Ammon's horn (tissue), 1 donor: Measurements from ENCODE around the gene EFNA4.

ENCODE experiments used
- DNase-seq: peaks from one replicate; pipeline ENCODE4 v3.0.0-alpha.2; 2016; ENCODE audit warnings: low spot score

The EFNA4 gene

GRCh38 chr1:155033524-155033923, 30.0 kb upstream of the EFNA4 start, which contains the start of the genes DCST1 and DCST2:
DCST1 (plus strand) TSS chr1:155033824; CDS start chr1:155034037, 213 bp downstream.
DCST2 (minus strand) TSS chr1:155033781; CDS start chr1:155033701, 80 bp downstream.
- no peak for DNase-seq

DNA sequence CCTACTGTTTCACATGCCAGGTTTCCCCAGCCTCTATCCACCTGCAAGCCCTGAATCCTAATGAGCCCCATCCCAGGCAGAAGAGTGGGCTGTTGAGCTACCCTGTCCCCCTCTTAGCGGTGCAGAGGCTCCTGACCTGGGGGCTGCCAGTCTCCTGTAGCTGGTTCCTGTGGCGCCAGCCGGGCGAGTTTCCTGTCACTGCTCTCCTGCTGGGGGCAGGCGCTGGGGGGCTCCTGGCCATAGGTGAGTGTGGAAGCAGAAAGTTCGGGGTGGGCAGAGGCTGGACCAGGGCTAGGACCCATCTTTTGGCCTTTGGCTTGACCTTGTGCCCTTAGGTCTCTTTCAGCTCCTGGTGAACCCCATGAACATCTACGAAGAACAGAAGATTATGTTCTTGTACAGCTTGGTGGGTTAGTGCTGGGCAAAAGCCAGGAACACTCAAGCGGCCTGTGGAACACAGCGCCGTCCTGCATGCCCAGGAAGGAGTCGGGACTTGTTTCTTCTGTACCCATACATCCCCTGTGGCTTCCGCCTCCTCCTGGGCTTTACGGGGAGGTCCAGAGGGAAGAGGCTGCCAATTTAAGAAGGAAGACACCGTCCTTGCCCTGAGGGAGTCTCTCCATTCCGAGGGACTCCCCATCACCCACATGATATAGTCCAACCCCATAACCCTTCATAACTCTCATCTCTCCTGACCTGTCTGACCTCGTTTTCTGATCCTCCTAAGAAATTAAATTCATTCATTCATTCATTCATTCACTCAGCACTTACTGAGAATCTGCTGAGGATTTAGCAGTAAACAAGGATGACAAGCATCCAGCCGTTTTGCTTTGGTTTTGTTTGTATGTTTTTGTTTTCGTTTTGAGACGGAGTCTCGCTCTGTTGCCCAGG, 29.0 kb upstream of the EFNA4 start:
- DNase-seq, result no peak

DNA sequence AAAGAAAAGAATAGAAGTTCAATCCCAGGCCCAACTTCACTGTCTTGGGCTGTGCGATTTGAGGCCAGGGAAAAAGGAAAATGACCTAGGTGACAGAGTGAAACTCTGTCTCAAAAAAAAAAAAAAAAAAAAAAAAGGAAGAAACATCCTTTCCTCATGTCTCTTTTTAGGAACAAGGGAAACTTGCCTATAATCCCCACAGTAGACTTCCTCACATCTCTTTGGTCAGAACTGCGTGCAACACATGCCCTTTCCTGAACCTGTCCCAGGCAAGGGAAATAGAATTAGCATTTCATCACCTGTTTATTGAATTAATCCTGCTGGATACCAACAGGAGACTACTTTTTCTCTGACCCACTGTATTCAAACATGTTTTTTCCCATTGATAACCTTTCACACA, 27.6 kb upstream of the EFNA4 start:
- DNase-seq, result no peak

DNA sequence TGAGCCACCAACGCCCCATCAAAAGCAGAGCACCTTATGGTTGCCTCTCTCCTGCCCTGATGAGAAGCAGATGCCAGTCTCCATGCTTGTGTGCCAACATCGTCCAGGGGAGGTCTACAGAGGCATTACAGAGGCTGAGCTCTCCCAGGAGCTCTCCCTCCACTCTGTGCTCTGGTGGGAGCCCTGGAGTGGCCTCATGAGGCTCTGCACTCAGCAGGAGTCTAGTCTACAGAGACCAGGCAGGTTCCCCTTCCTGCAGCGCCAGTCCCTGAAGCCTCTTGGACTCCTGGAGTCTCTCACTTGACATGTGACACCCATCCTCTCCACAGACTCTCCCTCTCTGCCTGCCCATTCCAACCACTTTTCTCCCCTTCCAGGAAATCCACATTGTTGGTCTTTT, 26.5 kb upstream of the EFNA4 start:
- DNase-seq, result no peak

DNA sequence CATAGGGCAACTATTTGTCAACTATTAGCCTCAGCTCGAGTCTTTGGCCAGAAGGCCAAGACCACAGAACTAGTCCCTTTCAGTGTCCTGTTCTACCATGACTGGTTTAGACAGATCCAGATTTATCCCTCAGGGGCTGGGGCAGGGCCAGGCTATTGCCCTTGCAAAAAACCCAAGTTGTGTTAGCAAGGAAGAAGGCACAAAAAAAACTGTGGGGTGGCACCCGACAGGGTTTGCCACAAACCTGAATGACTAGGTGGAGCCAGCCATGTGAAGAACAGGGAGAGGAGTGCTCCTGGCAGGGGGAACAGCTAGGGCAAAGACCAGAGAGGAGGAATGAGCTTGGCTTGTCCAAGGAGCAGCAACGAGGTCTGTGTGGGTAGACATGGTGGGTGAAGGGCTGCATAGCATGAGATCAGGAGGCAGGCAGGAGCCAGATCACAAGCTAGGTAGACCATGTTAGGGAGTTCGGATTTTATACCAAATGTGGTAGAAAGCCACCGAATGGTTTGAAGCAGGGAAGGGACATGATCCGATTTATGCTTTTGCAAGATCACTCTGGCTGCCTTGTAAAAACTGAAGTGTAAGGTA, 25.6 kb upstream of the EFNA4 start:
- DNase-seq, result no peak

DNA sequence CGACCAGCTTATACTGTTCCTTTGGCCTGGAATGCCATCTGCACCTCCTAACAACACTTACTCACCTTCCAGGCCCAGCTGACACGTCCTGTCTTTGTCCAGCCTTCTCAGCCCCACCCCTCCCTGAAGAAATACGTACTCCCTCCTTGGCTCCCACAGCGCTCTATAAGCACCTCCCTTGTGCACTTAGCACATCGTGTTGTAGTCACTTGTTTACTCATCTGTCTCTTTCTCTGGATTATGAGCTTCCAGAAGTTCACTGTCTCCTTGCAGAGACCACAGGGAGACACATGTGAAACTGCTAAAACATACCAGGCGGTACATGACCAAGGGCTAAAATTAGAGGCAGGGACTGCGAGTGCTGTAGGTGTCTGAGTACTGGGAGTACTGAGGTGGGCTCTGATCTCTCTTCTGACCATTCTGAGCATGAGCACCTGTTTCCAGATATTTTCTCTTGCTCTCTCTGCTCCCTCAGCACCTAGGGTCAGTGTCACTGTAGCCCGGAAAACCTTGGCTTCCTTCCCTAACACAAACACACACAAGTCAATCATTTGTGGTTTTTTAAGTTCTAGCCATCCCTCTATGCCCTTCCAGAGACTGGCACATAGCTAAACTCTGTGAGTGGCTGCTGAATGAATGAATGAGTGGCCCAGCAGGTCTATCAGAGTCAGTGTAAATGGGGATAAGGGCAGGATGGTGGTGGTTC, 24.8 kb upstream of the EFNA4 start:
- DNase-seq, result no peak

DNA sequence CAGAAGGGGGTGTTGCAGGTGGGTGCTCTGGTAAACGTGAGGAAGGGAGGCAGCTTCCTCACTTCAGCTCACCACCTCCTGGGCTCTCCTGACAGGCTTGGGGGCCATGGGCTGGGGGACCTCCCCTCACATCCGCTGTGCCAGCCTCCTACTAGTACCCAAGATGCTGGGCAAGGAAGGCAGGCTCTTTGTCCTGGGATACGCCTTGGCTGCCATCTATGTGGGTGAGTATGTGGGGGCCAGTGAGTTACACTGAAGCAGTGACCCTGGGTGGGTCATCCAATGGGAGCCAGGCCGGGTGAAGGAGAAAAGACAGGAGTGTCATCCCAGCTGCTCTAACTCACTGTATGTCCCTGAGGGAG, 24.3 kb upstream of the EFNA4 start:
- DNase-seq, result no peak

DNA sequence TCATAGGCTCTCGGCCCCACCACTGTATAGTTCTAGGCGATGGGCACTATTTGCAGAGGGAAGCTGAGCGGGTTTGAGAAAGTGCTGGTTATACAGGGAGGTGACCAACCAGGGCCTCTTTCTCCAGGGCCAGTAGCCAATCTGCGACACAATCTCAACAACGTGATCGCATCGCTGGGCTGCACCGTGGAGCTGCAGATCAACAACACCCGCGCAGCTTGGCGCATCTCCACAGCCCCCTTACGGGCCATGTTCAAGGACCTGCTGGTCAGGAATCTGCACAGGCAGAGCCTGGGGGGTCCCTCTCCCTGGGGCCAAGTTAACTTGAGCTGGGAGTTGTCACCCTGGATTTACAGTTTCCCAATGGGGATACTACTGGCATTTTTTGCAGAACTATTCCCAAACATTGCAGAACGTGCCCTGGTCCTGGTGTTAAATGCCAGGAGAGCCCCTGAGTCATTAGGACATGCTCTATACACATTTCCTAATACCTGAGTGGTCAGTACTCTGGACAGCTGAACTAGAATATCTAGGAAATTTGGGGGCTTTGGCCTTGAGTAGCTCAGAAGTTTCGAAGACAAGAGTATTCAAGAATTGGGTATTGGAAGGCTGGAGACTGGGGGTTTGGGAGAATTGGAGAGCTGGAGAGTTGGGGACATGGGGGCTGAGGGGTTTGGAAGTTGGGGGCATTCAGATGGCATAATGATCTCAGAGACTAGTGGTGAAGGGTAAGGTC, 23.0 kb upstream of the EFNA4 start:
- DNase-seq, result no peak

DNA sequence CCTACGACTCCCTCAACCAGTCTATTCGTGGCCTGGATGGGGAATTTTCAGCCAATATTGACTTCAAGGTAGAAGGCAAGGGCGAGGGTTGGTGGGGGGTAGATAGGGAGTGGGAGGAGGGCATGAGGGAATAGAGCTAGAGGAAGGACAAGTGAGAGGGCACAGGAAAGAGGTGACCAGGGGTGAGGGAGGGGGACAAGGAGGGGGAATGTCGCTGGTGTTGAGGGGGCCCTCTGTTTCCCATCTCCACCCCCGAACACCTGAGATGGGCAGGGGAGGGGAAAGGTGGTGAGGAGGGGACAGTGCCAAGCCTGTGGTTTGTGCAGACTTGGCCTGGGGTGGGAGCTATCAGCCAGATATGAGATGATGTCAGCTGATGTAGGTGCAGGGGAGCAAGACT, 20.8 kb upstream of the EFNA4 start:
- no peak for DNase-seq

DNA sequence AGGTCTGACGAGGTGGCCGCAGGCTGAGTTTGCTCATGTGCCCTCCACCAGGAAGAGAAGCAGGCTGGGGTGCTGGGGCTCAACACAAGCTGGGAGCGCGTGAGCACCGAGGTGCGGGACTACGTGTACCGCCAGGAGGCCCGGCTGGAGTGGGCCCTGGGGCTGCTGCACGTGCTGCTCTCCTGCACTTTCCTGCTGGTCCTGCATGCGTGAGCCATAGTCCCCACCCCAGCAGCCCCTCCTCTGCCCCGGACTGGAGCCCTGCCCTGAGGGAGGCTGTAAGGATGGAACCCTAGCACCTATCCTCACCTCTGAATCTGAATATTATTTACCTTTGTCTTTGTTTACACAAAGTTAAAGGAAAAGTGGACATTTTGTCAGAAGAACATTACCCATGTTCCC, 20.2 kb upstream of the EFNA4 start:
- no peak for DNase-seq

DNA sequence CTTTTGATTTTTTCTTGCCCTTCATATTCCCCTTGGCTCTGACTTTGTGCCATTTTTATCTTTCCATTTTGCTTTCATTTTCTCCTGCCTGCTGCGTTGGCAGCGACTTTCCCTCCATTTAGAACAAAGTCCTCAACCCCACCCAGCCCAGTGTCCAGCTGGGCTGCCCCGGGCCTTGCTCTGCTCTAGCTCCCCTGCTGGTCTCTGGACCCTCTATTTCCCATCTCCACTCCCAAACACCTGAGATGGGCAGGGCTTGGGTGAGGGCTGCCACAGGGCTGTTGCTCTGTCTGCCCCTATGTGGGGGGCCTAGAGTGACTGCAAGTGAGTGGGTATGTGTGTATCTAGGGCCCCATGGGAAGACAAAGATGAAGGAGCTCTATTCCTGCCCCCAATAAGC, 19.7 kb upstream of the EFNA4 start:
- DNase-seq, result no peak

GRCh38 chr1:155044365-155044764, 19.2 kb upstream of the EFNA4 start:
- no peak for DNase-seq

- peak; percentile 90 for DNase-seq
These were observed 18.5 kb upstream of the EFNA4 start for GRCh38 chr1:155044812-155045657.

GRCh38 chr1:155048449-155049334, 14.8 kb upstream of the EFNA4 start:
- DNase-seq, result no peak

- no peak for DNase-seq
These were observed 13.6 kb upstream of the EFNA4 start for GRCh38 chr1:155049651-155050559.

DNA sequence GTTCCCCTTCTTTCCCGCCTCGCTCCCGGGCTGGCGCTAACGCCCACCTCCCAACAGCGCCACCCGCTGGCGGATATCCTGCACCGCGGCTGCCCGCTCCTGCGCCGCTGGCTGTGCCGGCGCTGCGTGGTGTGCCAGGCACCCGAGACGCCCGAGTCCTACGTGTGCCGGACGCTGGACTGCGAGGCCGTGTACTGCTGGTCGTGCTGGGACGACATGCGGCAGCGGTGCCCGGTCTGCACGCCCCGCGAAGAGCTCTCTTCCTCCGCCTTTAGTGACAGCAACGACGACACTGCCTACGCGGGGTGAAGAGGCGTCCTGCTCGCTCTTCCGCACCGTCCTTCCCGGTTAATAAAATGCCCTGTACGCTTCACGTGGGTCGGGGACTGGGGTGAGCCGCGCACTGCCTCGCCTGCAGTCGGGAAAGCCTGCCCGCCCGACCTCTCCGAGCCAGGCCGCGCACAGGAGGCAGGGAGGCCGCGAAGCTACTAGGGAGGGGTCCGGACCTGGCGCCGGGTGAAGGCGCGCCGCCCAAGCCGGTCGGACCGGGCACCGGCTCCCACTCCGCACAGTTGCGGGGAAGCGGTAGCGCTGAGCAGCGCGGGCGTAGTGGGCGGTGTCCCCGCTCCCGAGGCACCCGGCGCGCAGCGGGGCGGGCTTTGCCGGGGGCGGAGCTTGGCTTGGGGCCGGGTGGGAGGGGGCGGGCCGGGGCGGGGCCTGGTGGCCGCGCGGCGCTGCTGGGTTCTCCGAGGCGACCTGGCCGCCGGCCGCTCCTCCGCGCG, 12.8 kb upstream of the EFNA4 start, which contains the start of gene ADAM15:
Gene ADAM15, plus strand, starts transcription at position 757 of the 782 bp plus-strand sequence. CDS start 71 bp downstream, outside the sequence.
- peak; percentile 82 for DNase-seq

DNA sequence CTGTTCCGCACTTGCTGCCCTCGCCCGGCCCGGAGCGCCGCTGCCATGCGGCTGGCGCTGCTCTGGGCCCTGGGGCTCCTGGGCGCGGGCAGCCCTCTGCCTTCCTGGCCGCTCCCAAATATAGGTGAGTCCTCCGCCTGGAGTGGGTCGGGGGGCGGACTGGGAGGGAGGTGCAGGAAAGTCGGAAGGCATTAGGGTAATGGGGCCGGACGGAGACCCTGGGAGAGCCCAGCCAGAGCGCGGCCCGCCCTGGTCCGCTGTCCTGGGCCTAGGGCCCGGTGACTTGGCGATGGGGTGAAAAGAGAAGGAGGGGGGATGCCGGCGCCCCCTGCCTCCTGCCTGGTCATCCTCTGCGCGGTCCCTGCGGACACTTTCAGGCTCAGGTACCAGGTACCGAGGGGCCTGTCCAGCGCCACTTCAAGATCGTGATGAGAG, 12.2 kb upstream of the EFNA4 start:
- DNase-seq, result no peak

DNA sequence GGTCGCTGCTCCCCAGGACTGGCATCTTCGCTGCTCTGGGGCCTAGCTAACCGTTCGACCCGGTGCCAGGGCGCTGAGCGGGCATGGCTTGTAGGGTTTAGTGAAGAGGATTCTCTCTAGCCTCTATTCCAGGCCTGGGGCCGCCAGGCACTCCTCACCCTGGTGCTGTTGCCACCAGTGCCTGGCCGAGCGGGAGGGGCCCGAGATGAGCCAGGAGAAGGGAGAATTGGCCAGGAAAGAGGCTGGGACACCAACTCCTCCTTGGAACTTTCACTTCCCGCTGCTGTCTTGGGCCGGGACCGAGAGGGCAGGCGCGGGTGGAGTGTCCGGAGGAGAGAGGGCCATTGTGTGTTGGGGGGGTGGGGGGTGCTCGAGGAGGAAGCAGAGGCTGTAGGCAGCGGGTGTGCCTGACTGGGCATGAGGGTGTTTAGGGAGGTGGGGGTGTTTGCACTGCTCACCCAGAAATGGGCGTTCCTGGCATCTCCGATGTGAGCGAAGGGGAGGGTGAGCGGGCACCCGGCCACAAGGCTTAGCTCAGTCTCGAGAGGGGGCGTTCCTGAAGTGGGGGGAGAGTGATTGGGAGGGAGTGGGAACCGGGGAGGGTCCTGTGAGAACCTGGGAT, 11.7 kb upstream of the EFNA4 start:
- DNase-seq, result peak; percentile 63
